ENCODE measurements around the gene NPHP4. TPM values are rescaled to one million over a fixed set of nuclear protein-coding genes. Genes with fewer than 3 reads are reported as not detected.
"Not testable (repeated sequence)": the region's sequence is repeated elsewhere in the genome, so short reads cannot be mapped to it uniquely, and the experiment has no call there.

Gene NPHP4
- total RNA-seq, 2 donors from 2014 or later, result 11.4 to 32.2 TPM

GRCh38 chr1:6019166-6019845 lies 27.1 kb upstream of the NPHP4 start:
- no peaks in the 10 kb centered on the region for H3K4me1 ChIP-seq (replicated peaks)
- no peaks in the 10 kb centered on the region for H3K9me3 ChIP-seq
- H3K27ac ChIP-seq, result no peak overlapping the region
- DNase-seq (ENCODE audit: low spot score), result no peak
- 72% methylated on average over 15 of the region's 15 CpGs for WGBS
- TF ChIP-seq POLR2AphosphoS5 (IDR thresholded peaks at IDR 0.05) (no peak), POLR2A (IDR thresholded peaks at IDR 0.05) (no peak), CTCF (IDR thresholded peaks at IDR 0.05) (no peak)
- H3K27me3 ChIP-seq (replicated peaks; ENCODE audit: insufficient read depth), result no peaks in the 10 kb centered on the region
- intact Hi-C loops (cut with DNase I), result no loop called here
- no peaks in the 10 kb centered on the region for H3K36me3 ChIP-seq
- no peak overlapping the region for H3K4me3 ChIP-seq

- H3K27ac ChIP-seq; H3K36me3 ChIP-seq; H3K27me3 ChIP-seq (replicated peaks; ENCODE audit: insufficient read depth); H3K4me3 ChIP-seq; DNase-seq (ENCODE audit: low spot score); H3K9me3 ChIP-seq; H3K4me1 ChIP-seq (replicated peaks); intact Hi-C loops (cut with DNase I): not testable (repeated sequence)
- 92% methylated on average over 7 of the region's 7 CpGs for WGBS
These were observed 25.4 kb upstream of the NPHP4 start for GRCh38 chr1:6017654-6018053.

- no peak for DNase-seq (ENCODE audit: low spot score)
- H3K27ac ChIP-seq, result no peak overlapping the region
- H3K36me3 ChIP-seq, result no peaks in the 10 kb centered on the region
- 68% methylated on average over 21 of the region's 21 CpGs for WGBS
- H3K4me3 ChIP-seq, result no peak overlapping the region
- TF ChIP-seq POLR2A (IDR thresholded peaks at IDR 0.05) (no peak), POLR2AphosphoS5 (IDR thresholded peaks at IDR 0.05) (no peak), CTCF (IDR thresholded peaks at IDR 0.05) (no peak)
- no peaks in the 10 kb centered on the region for H3K27me3 ChIP-seq (replicated peaks; ENCODE audit: insufficient read depth)
- no peaks in the 10 kb centered on the region for H3K9me3 ChIP-seq
- H3K4me1 ChIP-seq (replicated peaks), result no peaks in the 10 kb centered on the region
- intact Hi-C loops (cut with DNase I), result no loop called here
These were observed 24.1 kb upstream of the NPHP4 start for GRCh38 chr1:6016191-6016865.

- no peaks in the 10 kb centered on the region for H3K36me3 ChIP-seq
- H3K4me3 ChIP-seq, result no peak overlapping the region
- no peak overlapping the region for H3K27ac ChIP-seq
- H3K27me3 ChIP-seq (replicated peaks; ENCODE audit: insufficient read depth), result no peaks in the 10 kb centered on the region
- no peaks in the 10 kb centered on the region for H3K4me1 ChIP-seq (replicated peaks)
- H3K9me3 ChIP-seq, result no peaks in the 10 kb centered on the region
- WGBS, result 70% methylated on average over 19 of the region's 19 CpGs
- intact Hi-C loops (cut with DNase I), result no loop called here
- TF ChIP-seq POLR2A (IDR thresholded peaks at IDR 0.05) (no peak), CTCF (IDR thresholded peaks at IDR 0.05) (no peak), POLR2AphosphoS5 (IDR thresholded peaks at IDR 0.05) (no peak)
- DNase-seq (ENCODE audit: low spot score), result no peak
These were observed 22.1 kb upstream of the NPHP4 start for GRCh38 chr1:6014130-6014999.

- no peak for TF ChIP-seq POLR2AphosphoS5 (IDR thresholded peaks at IDR 0.05)
- TF ChIP-seq POLR2A (IDR thresholded peaks at IDR 0.05), result no peak
- no peak for TF ChIP-seq CTCF (IDR thresholded peaks at IDR 0.05)
- H3K4me3 ChIP-seq, result no peak overlapping the region
- no peak for DNase-seq (ENCODE audit: low spot score)
- no peaks in the 10 kb centered on the region for H3K4me1 ChIP-seq (replicated peaks)
- no peaks in the 10 kb centered on the region for H3K36me3 ChIP-seq
- H3K27me3 ChIP-seq (replicated peaks; ENCODE audit: insufficient read depth), result no peaks in the 10 kb centered on the region
- no peaks in the 10 kb centered on the region for H3K9me3 ChIP-seq
- intact Hi-C loops (cut with DNase I), result no loop called here
- WGBS, result 94% methylated on average over 12 of the region's 12 CpGs
- no peak overlapping the region for H3K27ac ChIP-seq
These were observed 21.3 kb upstream of the NPHP4 start for GRCh38 chr1:6013491-6013890.
